ENCODE data around the gene GNAO1. TPM values are rescaled to one million over a fixed set of nuclear protein-coding genes. Genes with fewer than 3 reads are reported as not detected.

Gene GNAO1
- total RNA-seq, 4 donors from 2014 or later, result 0.50 to 1.5 (median 0.66) TPM

- peaks cover 0 to 3% (median 0%) of the 10 kb centered on the region in 3 donors for H3K4me1 ChIP-seq
- no peaks in the 10 kb centered on the region for H3K9me3 ChIP-seq
- intact Hi-C loops (cut with DNase I), result no loop called here
- 52 to 64% methylated on average over 5 to 6 of the region's 7 CpGs for WGBS, 2 donors
- H3K36me3 ChIP-seq, result no peaks in the 10 kb centered on the region
- peaks cover 0 to 3% (median 0%) of the 10 kb centered on the region in 4 donors for H3K27me3 ChIP-seq
- TF ChIP-seq POLR2A (IDR thresholded peaks at IDR 0.05), result no peak
- TF ChIP-seq CTCF (IDR thresholded peaks at IDR 0.05), result peak in 1 of 6 experiments; percentile 18
- DNase-seq, result no peak
- peak overlapping the region in 3 of 4 donors; percentile 50 to 59 (median 53) for H3K27ac ChIP-seq
- H3K4me3 ChIP-seq, result no peak overlapping the region
Measured at GRCh38 chr16:56269811-56270684, 78.8 kb downstream of the GNAO1 start.

GRCh38 chr16:56270828-56271227, 79.5 kb downstream of the GNAO1 start:
- Histone ChIP-seq H3K4me1 (peaks cover 0 to 3% (median 0%) of the 10 kb centered on the region in 3 donors), H3K4me3 (no peak overlapping the region), H3K36me3 (no peaks in the 10 kb centered on the region), H3K27me3 (peaks cover 0 to 3% (median 0%) of the 10 kb centered on the region in 4 donors), H3K9me3 (no peaks in the 10 kb centered on the region), H3K27ac (no peak overlapping the region)
- WGBS, 2 donors, result 80 to 90% methylated on average over 3 of the region's 3 CpGs
- TF ChIP-seq CTCF (IDR thresholded peaks at IDR 0.05), result no peak
- no peak for TF ChIP-seq POLR2A (IDR thresholded peaks at IDR 0.05)
- intact Hi-C loops (cut with DNase I), result no loop called here
- DNase-seq, result no peak

GRCh38 chr16:56272583-56272894, 81.2 kb downstream of the GNAO1 start:
- Histone ChIP-seq H3K9me3 (no peaks in the 10 kb centered on the region), H3K4me1 (peaks cover 0 to 3% (median 0%) of the 10 kb centered on the region in 3 donors), H3K36me3 (no peaks in the 10 kb centered on the region), H3K27me3 (peaks cover 0 to 3% (median 0%) of the 10 kb centered on the region in 4 donors), H3K4me3 (no peak overlapping the region), H3K27ac (no peak overlapping the region)
- DNase-seq, result no peak
- TF ChIP-seq POLR2A (IDR thresholded peaks at IDR 0.05), result no peak
- TF ChIP-seq CTCF (IDR thresholded peaks at IDR 0.05), result no peak
- intact Hi-C loops (cut with DNase I), result no loop called here

GRCh38 chr16:56273615-56274014, 82.3 kb downstream of the GNAO1 start:
- 67 to 85% methylated on average over 4 of the region's 4 CpGs for WGBS, 2 donors
- TF ChIP-seq CTCF (IDR thresholded peaks at IDR 0.05), result no peak
- TF ChIP-seq POLR2A (IDR thresholded peaks at IDR 0.05), result no peak
- intact Hi-C loops (cut with DNase I), result no loop called here

GRCh38 chr16:56274369-56274768, 83.1 kb downstream of the GNAO1 start:
- TF ChIP-seq CTCF (IDR thresholded peaks at IDR 0.05) (no peak), POLR2A (IDR thresholded peaks at IDR 0.05) (no peak)
- H3K27ac ChIP-seq, result no peak overlapping the region
- WGBS, 2 donors, result 82 to 93% methylated on average over 4 of the region's 4 CpGs
- no peak for DNase-seq
- no peak overlapping the region for H3K4me3 ChIP-seq
- H3K4me1 ChIP-seq, result peaks cover 0 to 1% (median 0%) of the 10 kb centered on the region in 3 donors
- intact Hi-C loops (cut with DNase I), result no loop called here
- H3K27me3 ChIP-seq, result peaks cover 0 to 3% (median 0%) of the 10 kb centered on the region in 4 donors
- H3K36me3 ChIP-seq, result no peaks in the 10 kb centered on the region
- H3K9me3 ChIP-seq, result no peaks in the 10 kb centered on the region

More at GRCh38 chr16:56273615-56274014, 82.3 kb downstream of the GNAO1 start:
- no peak for DNase-seq
- Histone ChIP-seq H3K27ac (no peak overlapping the region), H3K27me3 (peaks cover 0 to 3% (median 0%) of the 10 kb centered on the region in 4 donors), H3K4me1 (peaks cover 0 to 3% (median 0%) of the 10 kb centered on the region in 3 donors), H3K36me3 (no peaks in the 10 kb centered on the region), H3K9me3 (no peaks in the 10 kb centered on the region), H3K4me3 (no peak overlapping the region)

All from esophagus squamous epithelium (tissue), 5 donors.